Activated naive CD4-positive, alpha-beta T cell treated with anti-CD3 and anti-CD28 coated beads, Interleukin-2, amount 50 U/mL, for 16 hours (primary cell): ENCODE measurements around the gene EXOC4.
"Not testable (repeated sequence)": the region's sequence is repeated elsewhere in the genome, so short reads cannot be mapped to it uniquely, and the experiment has no call there.

Experiments used
- DNase-seq: peaks from one replicate; pipeline ENCODE4 v3.0.0-alpha.2; 2020

EXOC4 gene

DNA sequence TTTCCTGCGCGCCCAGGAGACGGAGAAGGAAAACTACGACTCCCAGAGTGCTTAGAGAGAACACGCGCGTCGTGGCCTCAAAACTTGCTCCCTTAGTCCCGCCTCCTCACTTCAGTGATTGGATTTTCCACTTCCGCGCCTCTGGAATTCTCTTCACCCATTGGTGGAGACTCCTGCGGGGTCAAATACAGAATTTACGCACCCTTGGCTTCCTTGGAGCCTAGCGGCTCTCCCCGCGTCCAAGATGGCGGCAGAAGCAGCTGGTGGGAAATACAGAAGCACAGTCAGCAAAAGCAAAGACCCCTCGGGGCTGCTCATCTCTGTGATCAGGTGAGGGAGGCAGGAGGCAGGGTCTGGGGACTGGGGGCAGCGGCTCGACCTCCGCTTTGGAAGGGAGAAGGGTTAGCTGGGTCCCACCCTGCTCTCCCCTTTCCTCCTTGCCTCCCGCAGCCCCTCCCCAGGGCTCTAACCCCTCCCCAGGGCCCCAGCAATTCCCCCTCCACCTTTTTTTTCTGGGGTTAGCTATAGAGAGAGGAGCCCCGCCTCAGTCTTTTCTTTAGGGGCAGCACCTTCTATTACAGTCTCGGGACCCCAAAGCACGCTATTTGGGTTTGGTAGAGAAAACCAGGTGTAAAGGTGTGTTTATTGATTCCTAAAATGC lies at the start of gene EXOC4:
TSS of gene EXOC4 (plus strand) at position 221 of the 661 bp plus-strand sequence.
- peak; percentile 86 for DNase-seq

DNA sequence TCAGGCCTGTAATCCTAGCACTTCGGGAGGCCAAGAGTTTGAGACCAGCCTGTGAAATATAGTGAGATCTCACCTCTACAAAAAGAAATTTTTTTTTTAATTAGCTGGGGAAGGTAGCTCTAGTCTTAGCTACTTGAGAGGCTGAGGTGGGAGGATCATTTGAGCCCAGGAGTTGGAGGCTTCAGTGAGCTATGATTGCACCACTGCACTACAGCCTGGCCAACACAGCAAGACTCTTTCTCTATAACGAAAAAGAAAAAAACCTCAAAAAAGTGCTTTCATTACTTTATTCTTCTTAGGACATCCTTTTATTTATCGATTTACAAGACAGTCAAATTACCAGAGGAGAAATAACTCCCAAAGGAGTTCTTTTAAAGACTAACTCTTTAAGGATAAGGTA lies 49.4 kb upstream of the EXOC4 start:
- DNase-seq, result no peak

DNA sequence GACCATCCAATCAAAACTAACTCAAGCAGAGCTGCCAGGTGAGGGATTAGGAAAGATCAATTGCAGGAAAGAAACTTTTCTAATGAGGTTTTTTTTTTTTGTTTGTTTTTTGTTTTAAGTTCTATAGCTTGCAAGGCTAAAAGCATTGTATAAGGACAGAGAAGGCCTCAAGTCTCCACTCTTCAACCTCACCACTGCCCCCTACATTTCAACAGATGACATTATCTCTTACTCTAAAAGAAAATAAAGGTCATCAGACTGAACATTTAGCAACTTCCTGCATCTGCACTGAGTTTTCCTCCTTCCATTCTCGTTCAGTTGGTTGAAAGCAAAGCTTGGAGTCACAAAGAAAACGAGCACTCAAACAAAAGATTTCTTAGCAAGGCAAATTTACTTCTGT lies 45.2 kb upstream of the EXOC4 start:
- no peak for DNase-seq

DNA sequence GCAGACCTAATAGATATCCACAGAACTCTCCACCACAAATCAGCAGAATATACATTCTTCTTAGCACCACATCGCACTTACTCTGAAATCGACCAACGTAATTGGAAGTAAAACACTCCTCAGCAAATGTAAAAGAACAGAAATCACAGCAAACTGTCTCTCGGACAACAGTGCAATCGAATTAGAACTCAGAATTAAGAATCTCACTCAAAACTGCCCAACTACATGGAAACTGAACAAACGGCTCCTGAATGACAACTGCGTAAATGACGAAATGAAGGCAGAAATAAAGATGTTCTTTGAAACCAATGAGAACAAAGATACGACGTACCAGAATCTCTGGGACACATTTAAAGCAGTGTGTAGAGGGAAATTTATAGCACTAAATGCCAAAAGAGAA lies 42.1 kb upstream of the EXOC4 start:
- not testable (repeated sequence) for DNase-seq

DNA sequence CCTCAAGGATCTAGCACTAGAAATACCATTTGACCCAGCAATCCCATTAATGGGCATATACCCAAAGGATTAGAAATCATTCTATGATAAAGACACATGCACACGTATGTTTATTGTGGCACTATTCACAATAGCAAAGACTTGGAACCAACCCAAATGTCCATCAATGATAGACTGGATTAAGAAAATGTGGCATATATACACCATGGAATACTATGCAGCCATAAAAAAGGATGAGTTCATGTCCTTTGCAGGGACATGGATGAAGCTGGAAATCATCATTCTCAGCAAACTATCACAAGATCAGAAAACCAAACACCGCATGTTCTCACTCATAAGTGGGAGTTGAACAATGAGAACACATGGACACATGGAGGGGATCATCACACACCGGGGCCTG lies 39.1 kb upstream of the EXOC4 start:
- not testable (repeated sequence) for DNase-seq

DNA sequence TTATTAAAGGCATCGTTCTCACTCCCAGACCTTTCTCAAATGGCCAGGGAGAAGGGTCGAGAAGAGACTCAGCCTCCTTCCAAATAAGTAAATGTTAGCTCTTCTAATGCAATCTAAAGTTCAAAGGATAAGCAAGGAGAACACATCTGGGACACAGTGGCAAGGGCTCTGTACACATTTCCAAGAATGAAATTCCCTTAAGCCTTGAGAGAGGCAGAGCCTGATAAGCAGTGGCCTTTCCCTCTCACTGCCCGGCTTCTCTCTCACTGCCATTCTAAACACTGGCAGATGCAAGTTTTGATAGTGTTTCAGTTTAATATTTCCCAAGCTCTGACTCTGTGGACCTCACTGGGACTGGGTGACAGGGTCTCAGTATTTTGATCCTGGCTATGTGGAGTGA lies 35.1 kb upstream of the EXOC4 start:
- no peak for DNase-seq

DNA sequence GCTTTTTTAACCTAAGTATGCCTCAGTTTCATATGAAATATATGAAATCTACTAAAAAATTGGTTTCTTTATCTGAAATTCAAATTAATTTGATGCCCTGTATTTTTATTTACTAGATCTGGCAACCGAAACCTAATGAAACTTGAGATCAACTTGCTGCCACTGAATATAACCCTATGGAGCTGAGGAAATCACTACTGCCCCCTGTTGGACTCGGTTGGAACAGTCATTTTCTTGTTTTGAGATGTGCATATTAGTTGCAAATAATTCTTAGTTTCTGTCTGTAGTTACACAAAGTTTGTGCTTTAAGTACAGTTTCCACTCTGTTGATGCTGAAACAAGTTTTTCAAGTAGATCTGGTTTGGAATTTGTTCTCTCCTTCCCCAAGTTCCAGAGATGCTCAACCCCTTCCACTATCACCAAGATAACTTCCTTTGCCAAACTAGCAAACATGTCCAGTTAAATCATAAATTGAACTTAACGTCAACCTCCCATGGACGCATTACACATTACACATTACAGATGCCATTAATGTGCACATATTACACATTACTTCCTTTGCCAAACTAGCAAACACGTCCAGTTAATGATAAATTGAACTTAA lies 22.2 kb upstream of the EXOC4 start:
- DNase-seq, result peak; percentile 37

DNA sequence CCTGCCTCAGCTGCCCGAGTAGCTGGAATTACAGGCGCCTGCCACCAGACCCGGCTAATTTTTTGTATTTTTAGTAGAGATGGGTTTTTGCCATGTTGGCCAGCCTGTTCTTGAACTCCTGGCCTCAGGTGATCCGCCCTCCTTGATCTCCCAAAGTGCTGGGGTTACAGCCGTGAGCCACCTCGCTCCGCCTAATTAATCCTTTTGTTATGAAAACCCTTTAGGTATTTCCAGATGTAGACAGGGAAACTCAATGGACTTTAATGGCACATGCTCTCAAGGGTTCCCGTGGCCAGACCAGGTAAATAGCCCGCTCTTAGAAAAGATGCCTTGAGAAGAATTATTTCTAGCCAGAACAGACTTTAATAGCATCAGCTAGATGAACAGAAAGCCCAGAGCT lies 19.7 kb upstream of the EXOC4 start:
- DNase-seq, result no peak

DNA sequence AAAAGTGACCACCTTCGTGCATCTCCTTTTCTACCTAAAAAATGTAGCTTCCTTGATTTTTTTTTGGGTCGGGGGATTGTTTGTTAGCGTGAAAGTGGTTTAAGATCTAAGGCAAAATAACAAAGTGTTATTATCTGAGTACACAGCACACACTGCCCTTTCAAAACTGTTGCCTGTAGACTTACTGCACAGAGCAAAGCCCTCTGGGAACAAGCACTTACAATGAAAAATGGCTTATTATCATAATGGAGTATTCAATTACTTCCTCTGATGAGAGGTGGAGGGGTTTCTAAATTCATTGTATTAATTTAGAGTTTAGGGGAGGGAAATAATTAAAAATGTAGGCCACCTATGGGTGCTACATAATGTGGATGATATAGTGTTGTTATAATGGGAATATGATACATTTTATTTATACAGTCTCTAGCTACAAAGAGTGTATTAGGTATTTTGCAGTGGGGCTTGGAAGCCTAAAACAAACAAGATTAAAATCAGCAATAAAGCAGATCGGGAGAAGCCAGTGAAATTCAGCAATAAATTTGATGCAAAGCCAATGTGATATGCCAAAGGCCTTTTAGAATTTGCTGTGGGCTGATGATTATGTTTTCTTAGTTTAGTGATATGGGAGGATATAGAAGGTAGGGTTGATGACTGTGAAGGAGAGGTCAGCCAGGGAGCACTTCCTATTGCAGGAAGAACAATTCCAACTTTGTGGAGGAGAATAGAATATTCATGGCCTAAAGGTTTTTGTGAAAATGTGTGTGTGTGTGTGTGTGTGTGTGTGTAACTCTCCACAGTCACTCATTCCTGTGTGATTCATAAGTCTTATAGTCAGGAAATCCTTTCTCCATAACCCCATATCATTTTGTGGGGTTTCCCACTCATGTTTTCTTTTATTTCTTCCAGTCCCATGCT lies 17.7 kb upstream of the EXOC4 start:
- DNase-seq, result no peak

DNA sequence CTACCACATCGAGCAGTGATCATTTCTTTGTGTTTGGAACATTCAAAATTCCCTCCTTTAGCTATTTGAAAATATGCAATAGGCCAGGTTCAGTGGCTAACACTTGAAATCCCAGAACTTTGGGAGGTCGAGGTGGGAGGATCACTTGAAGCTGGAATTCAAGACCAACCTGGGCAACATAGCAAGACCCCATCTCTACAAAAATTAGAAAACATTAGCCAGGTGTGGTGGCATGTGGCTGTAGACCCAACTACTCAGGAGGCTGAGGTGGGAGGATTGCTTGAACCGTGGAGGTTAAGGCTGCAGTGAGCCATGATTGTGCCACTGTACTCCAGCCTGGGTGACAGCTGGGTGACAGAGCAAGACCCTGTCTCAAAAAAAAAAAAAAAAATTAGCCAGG lies 15.3 kb upstream of the EXOC4 start:
- no peak for DNase-seq

DNA sequence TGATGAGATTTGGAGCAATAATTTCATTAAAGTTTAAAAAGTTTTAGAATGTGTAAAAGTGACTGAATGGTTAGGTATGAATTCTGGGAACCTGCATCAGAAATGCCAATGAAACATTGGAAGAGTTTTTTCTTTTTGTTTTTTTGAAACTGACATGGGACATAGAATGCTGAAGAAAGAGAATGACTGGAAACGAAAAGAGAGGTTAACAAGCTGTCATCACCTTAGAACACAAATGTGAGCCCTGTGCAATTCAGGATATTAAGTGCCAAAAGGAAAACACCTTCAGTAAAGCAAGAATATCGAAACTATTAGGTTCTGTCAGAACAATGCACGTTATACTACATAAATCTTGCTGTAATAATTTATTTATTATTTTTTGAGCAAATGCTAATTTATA lies 12.6 kb upstream of the EXOC4 start:
- no peak for DNase-seq

DNA sequence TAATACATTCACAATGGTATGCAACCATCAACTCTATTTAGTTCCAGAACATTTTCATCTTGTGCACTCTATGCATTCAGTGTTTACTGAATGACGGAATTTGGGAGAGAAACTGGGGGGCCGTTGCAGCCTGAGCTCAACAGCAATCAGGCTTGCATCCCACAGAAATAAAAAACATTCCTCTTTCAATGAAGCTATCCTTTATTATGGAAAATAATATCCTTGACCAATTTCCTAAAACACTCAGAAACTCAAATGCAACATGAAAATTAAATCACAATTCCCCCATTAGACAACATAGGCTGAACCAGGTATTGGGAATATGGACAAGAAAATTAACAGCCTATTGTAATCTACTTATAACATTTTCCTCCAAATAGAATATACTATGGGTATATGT lies 6.3 kb upstream of the EXOC4 start:
- DNase-seq, result no peak

DNA sequence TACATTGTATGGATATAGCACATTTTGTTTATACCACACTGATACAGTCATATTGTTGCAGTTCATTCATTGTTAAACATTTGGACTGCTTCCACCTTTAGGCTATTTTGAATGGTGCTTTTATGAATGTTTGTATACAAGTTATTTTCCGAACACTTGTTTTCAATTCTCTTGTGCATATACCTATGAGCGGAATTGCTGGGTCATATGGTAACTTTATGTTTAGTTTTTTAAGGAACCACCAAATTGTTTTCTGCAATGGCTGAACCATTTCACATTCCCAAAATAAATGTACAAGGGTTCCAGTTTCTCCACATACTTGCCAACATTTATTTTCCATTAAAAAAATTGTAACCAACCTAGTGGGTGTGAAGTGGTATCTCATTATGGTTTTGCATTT lies 4.0 kb upstream of the EXOC4 start:
- no peak for DNase-seq

DNA sequence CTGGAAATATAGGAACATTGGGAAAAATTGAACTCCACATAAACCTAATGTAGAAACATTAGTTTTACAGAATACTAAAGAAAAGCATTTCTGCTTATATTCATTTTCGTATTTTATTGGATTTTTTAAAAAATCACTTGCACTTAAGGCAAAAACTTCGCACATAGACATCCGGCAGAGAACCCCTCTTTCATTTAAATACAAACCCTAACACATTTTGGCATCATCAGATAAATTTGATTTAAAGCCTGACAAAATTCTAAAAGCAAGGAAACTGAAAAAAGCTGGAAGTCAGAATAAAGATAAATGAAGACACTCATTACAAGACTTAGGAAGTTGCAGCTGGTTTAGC lies 396 bp upstream of the EXOC4 start:
- DNase-seq, result no peak

DNA sequence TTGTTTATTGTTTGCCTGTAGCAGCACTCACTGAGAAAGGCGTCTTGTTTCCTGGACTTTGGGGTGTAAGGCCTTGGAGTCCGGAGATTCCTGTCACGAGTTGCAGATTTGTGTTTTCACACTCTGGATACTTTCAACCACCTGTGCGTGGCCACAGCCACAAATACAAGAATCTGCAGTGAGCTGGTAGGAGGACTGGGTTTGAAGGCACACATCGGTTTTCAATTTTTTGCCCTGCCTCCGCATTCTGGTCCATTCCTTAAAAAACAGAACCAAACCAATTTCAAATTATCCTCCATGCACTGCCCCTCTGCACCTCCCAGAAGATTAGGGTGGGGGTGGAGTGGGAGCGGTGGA lies 619 bp downstream of the EXOC4 start:
- DNase-seq, result no peak

DNA sequence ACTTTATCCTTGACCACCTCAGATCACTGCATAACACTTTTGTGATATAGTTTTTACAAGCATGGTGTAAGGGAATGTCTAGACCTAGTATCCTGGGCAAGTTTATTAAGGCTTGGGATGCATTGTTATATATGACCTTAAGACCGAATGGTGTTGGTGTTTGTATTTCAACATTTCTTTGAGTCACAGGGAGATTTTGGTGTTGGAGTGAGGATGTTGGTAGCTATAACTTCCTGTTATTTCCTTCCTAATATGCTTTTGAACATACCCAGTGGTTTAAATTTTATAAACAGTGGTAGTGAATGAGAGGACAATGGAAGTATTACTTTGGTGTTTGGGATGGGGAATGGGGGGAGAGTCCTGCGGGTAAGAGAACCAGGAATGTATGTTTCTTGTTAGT lies 2.6 kb downstream of the EXOC4 start:
- DNase-seq, result no peak

DNA sequence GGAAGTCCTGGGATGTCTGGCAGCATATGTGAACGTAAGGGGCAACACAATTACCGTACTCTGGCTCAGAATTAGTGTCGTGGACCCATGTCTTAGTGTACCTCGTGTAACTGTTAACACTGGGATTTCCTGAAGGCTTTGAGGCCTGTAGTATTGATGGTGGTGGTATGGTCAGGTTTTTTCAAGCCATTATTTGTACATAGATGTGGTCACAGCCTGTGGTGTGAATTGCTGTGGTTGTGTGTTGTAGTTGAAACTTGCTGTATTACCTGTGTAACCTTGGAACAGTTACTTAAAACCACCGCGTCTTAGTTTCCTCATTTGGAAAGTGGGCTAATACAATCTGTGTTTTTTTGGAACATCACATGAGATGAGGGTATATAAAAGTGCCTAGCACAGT lies 5.3 kb downstream of the EXOC4 start:
- DNase-seq, result no peak

DNA sequence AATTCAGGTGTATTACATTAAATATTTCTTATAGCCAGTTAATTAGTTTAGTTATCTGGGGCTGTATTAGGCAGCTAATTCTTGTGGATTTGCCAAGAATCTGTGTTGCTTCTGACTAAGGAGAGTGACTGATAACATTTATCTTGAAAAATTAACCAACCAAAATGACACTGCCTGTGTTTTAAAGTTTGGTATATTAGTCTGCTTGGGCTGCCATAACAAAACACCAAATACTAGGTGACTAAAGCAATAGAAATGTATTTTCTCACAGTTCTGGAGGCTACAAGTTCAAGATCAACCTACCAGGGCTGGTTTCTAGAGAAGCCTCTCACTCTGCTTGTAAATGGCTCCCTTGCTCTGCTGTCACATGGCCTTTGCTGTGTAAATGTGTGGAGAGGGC lies 12.9 kb downstream of the EXOC4 start:
- DNase-seq, result no peak

DNA sequence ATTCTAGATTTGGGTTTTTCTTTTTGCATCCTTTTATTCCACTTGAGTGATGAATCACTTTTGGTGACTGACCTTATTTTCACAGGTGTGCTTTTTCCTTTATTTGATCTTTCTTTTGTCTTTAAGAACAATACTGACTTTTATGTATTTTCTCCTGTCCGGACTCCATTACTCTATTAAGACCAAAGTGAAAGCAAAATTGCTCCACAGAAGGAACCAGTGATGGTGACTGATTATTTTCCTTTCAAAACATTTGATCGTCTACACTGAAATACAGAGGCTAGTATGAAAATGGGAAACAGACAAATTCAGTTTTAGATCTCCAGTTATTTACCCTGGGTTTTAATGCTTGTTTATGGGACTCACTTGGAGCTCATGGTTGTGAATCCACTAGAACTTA lies 15.5 kb downstream of the EXOC4 start:
- no peak for DNase-seq

DNA sequence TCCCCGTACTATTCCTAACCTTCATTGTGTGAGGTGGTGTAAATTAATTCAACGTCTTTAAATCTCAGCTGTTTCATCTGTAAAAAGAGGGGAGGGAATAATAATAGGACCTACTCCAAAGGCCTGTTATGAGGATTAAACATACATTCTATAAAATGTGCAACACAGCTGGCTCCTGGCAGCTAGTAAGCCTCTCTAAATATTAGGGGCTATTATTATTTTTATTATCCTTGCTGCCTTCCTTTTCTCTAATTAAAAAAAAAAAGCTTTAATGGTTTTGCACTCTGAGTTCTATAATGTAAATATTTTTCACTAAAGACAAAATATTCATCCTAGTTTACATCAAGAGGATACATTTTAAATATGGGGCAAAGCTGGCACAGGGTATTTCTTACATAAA lies 19.5 kb downstream of the EXOC4 start:
- DNase-seq, result no peak

DNA sequence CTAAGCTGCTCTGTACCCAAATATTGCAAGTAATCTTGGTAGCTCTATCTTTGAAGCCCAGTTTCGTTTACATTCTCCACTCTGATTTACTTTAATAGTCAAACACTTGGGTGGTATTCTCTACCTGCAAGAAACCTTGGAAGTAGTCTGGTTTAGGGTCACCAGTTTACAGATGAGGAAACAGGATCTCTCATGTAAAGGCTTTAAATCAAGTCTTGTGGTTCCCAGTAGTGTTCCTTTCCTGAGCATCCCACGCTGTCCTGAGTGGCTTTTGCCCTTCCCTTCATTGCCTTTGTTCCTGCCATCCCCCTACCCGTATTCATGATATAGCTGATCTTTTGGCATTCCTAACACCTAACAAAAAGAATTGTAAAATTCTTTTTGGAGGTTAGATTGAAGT lies 20.3 kb downstream of the EXOC4 start:
- DNase-seq, result no peak

DNA sequence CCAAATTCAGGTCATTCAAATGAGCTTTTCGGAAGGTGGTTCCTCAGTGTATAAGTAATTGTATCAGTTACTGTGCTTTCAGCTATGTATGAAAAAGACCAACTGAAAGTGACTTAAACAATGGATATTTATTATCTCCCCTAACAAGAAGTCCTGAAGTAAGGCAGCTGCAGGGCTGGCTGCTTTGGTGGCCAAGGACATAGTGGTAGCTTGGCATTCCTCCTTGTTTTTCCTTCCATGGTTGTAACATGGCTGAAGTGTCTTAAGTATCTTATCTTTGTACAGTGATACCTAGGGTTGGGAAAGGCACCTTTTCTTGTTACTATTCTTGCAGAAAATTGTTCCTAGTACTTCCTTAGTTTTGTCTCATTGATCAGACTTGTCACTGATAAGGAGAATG lies 21.4 kb downstream of the EXOC4 start:
- DNase-seq, result no peak

DNA sequence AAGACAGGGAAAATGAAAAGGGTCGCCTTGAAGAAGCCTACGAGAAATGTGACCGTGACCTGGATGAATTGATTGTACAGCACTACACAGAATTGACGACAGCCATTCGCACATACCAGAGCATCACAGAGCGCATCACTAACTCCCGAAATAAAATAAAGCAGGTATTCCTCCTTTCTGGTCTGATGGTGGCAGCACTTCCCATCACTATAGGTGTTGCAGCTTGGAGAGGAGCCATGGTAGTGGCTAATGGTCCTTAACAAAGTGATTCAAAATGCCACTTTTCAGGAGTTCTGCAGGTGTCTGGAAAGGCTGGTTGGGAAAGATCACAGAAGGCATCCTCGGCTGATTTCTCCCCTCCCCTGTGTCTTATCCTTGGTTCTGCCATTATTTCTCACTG lies 22.1 kb downstream of the EXOC4 start:
- no peak for DNase-seq

DNA sequence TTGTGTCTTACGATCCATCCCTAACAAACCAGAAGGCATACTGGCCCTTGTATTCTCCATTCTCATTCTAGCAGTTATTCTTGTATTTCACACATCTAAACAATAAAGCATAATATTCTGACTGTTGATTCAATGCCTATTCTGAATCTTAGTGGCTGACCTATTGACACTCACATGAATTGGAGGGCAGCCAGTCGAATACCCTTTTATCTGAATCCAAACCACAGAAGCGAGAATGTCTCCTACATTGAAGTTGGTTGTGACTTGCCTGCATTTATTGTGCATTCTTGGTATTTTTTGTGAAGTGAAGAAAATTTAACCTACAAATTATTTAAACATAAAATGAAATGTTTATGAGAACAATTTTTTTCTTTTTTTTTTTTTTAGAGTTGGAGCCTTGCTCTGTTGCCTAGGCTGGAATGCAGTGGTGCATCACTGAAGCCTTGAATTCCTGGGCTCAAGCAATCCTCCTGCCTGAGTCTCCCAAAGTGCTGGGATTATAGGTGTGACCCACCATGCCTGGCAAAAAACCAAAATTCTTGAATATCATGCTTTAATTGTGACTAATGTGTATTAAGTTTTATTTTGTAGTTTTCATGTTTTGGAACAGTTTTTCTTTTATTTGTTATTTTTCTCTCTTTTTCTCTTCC lies 22.7 kb downstream of the EXOC4 start:
- DNase-seq, result no peak
